Thyroid gland (tissue), 4 donors: ENCODE results near the gene TMEM41A.

Experiments
- POLR2A ChIP-seq, 2 donors: fragments of 450-650 bp; IDR thresholded peaks; one replicate each; pipeline ENCODE4 v1.6.1; 2017; ENCODE audit warnings: antibody characterized with exemption in 2 of 2, mild to moderate bottlenecking in 2 of 2, moderate library complexity in 1 of 2
- TF ChIP-seq, protein P1 (sequence below), 6 experiments: fragments of 200-600 bp in 3 of 6; fragments of 450-650 bp in 3 of 6; sonication (generic) in 3 of 6; IDR thresholded peaks; one replicate each; pipeline ENCODE4 v1.5.1; 2016 to 2019; ENCODE audit warnings: antibody characterized with exemption in 6 of 6, mild to moderate bottlenecking in 2 of 6, inconsistent platforms in 1 of 6, moderate library complexity in 1 of 6

DNA sequence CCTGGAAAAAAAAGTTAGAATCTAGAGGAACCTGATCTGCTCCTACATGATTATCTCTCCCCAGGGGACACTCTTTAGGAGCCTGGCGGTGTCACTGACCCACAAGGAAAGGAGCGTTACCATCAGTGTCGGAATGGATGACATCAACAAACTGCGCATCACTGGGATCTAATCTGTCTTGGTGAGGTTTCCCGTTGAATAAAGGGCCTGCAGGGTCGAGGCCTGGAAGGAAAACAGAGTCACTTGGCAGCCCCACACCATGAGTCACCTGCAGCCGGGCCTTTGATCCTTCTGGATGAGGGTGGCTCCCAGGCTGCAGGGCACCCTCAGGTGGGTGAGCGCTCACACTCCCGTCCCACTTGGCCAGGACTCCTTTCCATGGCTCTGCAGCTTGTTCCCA is 28.5 kb upstream of the TMEM41A start:
- TF ChIP-seq, protein P1, sequence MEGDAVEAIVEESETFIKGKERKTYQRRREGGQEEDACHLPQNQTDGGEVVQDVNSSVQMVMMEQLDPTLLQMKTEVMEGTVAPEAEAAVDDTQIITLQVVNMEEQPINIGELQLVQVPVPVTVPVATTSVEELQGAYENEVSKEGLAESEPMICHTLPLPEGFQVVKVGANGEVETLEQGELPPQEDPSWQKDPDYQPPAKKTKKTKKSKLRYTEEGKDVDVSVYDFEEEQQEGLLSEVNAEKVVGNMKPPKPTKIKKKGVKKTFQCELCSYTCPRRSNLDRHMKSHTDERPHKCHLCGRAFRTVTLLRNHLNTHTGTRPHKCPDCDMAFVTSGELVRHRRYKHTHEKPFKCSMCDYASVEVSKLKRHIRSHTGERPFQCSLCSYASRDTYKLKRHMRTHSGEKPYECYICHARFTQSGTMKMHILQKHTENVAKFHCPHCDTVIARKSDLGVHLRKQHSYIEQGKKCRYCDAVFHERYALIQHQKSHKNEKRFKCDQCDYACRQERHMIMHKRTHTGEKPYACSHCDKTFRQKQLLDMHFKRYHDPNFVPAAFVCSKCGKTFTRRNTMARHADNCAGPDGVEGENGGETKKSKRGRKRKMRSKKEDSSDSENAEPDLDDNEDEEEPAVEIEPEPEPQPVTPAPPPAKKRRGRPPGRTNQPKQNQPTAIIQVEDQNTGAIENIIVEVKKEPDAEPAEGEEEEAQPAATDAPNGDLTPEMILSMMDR (IDR thresholded peaks at IDR 0.05): no peak
- TF ChIP-seq POLR2A (IDR thresholded peaks at IDR 0.05): no peak
